Naive thymus-derived CD4-positive, alpha-beta T cell (primary cell): ENCODE measurements around the gene ASXL1. TPM values are rescaled to one million over a fixed set of nuclear protein-coding genes. Genes with fewer than 3 reads are reported as not detected.

Experiments
- ATAC-seq: fragments of 150-1000 bp; cut with Tn5 transposase; 2 replicates; pipeline ENCODE4 v1.10.0; 2021; ENCODE audit warnings: mild to moderate bottlenecking, moderate library complexity
- CTCF ChIA-PET: fragments of 350-600 bp; sonication (Branson Sonifier 250); formaldehyde crosslinking; loops from one replicate; lab custom pipeline; 2021; ENCODE audit warnings: antibody characterized with exemption; lab: Charles Lee
- POLR2A ChIA-PET: fragments of 350-600 bp; sonication (Branson Sonifier 250); formaldehyde crosslinking; loops from one replicate; lab custom pipeline; 2021; ENCODE audit warnings: antibody characterized with exemption, inconsistent platforms; lab: Charles Lee
- DNase-seq, 9 donors: peaks; one replicate each; pipeline versions ENCODE4 v3.0.0 to v3.0.0-alpha.2; 2020 to 2022; ENCODE audit warnings: mixed read lengths in 1 of 9
- H3K27ac ChIP-seq: one replicate; pipeline ENCODE4 v1.7.0; 2013; ENCODE audit warnings: mild to moderate bottlenecking, low read depth, low read length, moderate library complexity
- H3K27me3 ChIP-seq, 2 donors: one replicate each; pipeline ENCODE4 v1.7.0; 2013; ENCODE audit warnings: low read length in 2 of 2, mild to moderate bottlenecking in 2 of 2, moderate library complexity in 2 of 2; ENCODE audit not compliant: control insufficient read depth in 2 of 2, insufficient read depth in 2 of 2
- H3K36me3 ChIP-seq, 3 experiments: 1 replicate in 2 of 3; 2 replicates in 1 of 3; pipeline ENCODE4 v1.7.0; 2013; ENCODE audit warnings: low read length in 3 of 3, mild to moderate bottlenecking in 3 of 3, moderate library complexity in 1 of 3; ENCODE audit not compliant: insufficient read depth in 3 of 3, control insufficient read depth in 2 of 3
- H3K4me1 ChIP-seq, 2 donors: one replicate each; pipeline ENCODE4 v1.7.0; 2013; ENCODE audit warnings: low read length in 2 of 2, mild to moderate bottlenecking in 2 of 2, moderate library complexity in 1 of 2; ENCODE audit not compliant: control insufficient read depth in 2 of 2, insufficient read depth in 2 of 2
- H3K4me3 ChIP-seq: 2 replicates; pipeline ENCODE4 v1.7.0; 2013; ENCODE audit warnings: mild to moderate bottlenecking, low read length
- H3K9me3 ChIP-seq, 3 experiments: 1 replicate in 2 of 3; 2 replicates in 1 of 3; pipeline ENCODE4 v1.7.0; 2013; ENCODE audit warnings: low read length in 3 of 3; ENCODE audit not compliant: control insufficient read depth in 2 of 3
- H3K27ac Mint-ChIP-seq, 9 donors: one replicate each; pipeline ENCODE4 v1.8.0; 2020 to 2022; ENCODE audit warnings: mixed read lengths in 9 of 9, mild to moderate bottlenecking in 8 of 9, moderate library complexity in 5 of 9, inconsistent platforms in 2 of 9
- H3K27me3 Mint-ChIP-seq, 5 donors: one replicate each; pipeline ENCODE4 v1.8.0; 2021 to 2022; ENCODE audit warnings: mixed read lengths in 5 of 5, mild to moderate bottlenecking in 1 of 5
- H3K36me3 Mint-ChIP-seq, 5 donors: one replicate each; pipeline ENCODE4 v1.8.0; 2020 to 2022; ENCODE audit warnings: mixed read lengths in 5 of 5, mild to moderate bottlenecking in 3 of 5, inconsistent platforms in 1 of 5
- H3K4me1 Mint-ChIP-seq, 7 donors: one replicate each; pipeline ENCODE4 v1.8.0; 2020 to 2022; ENCODE audit warnings: mixed read lengths in 7 of 7, mild to moderate bottlenecking in 3 of 7, inconsistent platforms in 1 of 7
- H3K4me3 Mint-ChIP-seq, 10 donors: one replicate each; pipeline ENCODE4 v1.8.0; 2020 to 2022; ENCODE audit warnings: mild to moderate bottlenecking in 10 of 10, mixed read lengths in 10 of 10, moderate library complexity in 6 of 10, inconsistent platforms in 2 of 10
- H3K9me3 Mint-ChIP-seq, 11 donors: one replicate each; pipeline ENCODE4 v1.8.0; 2020 to 2022; ENCODE audit warnings: mixed read lengths in 11 of 11, mild to moderate bottlenecking in 4 of 11, inconsistent platforms in 1 of 11, moderate library complexity in 1 of 11
- intact Hi-C, 2 donors: fragments of 100-400 bp; cut with micrococcal nuclease; formaldehyde crosslinking; loops; one replicate each; pipeline ENCODE4 v1.15.1; 2023
- polyA plus RNA-seq, 2 donors: library from polyadenylated mRNA; unstranded; fragments of 300-500 nt; fragmentation: Illumina TruSeq; gene quantifications; one replicate each; pipeline ENCODE4 v1.2.3, GENCODE V29; 2021
- total RNA-seq, 6 experiments: library from RNA in 5 of 6; stranded (reverse) in 5 of 6; gene quantifications; 1 replicate in 5 of 6; 2 replicates in 1 of 6; pipeline ENCODE4 v1.2.3 and lab custom pipeline; 2021 to 2026

The ASXL1 gene
- total and polyA plus RNA-seq, 7 experiments from 2014 or later, result 14.7 to 200 (median 147) TPM

DNA sequence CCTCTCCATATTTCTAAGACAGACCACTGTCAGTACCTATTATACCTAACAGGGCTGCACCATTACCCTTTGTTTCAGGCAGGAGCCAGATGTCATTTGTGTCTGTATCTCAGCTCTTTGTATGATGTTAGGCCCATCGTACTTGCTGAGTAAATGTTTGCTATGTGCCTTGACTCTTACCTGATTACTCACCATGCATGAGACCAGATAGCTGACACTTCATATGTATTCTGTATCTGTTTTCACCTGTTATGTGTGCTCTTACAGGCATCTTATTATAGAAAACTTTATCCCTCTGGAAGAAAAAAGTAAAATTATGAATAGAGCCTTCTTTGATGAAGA, 31.7 kb upstream of the ASXL1 start:
- H3K9me3 ChIP-seq, result no peaks in the 10 kb centered on the region
- Mint-ChIP-seq H3K27ac (peak overlapping the region in 3 of 9 donors; percentile 3 to 37 (median 25)), H3K4me3 (no peak overlapping the region), H3K27me3 (no peaks in the 10 kb centered on the region), H3K4me1 (peaks cover 0 to under 1% (median 0%) of the 10 kb centered on the region in 7 donors), H3K36me3 (peaks cover 7 to 19% (median 13%) of the 10 kb centered on the region in 5 donors), H3K9me3 (no peaks in the 10 kb centered on the region)
- no peak overlapping the region for H3K27ac ChIP-seq
- no peak for DNase-seq
- no peak for ATAC-seq
- H3K27me3 ChIP-seq, result no peaks in the 10 kb centered on the region
- H3K36me3 ChIP-seq, result peaks cover 8 to 38% (median 11%) of the 10 kb centered on the region in 3 experiments
- ChIA-PET POLR2A (no interaction called here), CTCF (no interaction called here)
- intact Hi-C loops, result no loop called here
- no peaks in the 10 kb centered on the region for H3K4me1 ChIP-seq
- no peak overlapping the region for H3K4me3 ChIP-seq

DNA sequence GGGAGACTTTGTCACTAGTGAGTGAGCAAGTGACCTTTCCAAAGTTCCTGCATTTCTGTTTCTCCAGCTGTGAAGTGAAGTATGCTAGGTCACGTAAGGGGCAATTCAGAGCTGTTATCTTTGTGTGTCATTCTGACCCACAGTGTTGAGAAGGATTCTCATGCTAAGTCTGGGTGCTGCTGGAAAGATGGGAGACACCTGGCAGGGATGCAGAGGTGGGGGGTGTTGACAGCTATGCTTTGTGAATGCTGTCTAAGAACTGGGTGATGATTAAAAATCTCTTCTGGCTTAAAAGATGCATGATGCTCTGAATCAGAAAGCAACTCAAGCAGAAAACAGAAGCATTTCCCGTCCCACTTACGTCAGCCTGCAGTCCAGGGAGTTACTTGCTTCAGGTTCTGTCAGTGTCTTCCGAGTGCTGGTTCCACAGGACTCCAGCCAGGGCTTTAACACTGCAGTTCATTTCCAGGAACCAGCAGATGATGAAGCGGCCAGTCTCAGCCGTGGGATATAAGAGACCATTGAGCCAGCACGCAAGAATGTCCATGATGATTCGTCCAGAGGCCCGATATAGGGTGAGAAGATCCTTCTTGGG, 30.9 kb upstream of the ASXL1 start:
- ChIA-PET CTCF (no interaction called here), POLR2A (no interaction called here)
- DNase-seq (no peak), ATAC-seq (no peak)
- H3K4me1 Mint-ChIP-seq, result peaks cover 0 to 4% (median 0%) of the 10 kb centered on the region in 7 donors
- Histone ChIP-seq H3K4me3 (no peak overlapping the region), H3K4me1 (no peaks in the 10 kb centered on the region), H3K27me3 (no peaks in the 10 kb centered on the region), H3K36me3 (peaks cover 8 to 45% (median 11%) of the 10 kb centered on the region in 3 experiments), H3K27ac (no peak overlapping the region), H3K9me3 (no peaks in the 10 kb centered on the region)
- H3K4me3 Mint-ChIP-seq, result no peak overlapping the region
- peak overlapping the region in 1 of 9 donors; percentile 45 for H3K27ac Mint-ChIP-seq
- no peaks in the 10 kb centered on the region for H3K27me3 Mint-ChIP-seq
- H3K9me3 Mint-ChIP-seq, result no peaks in the 10 kb centered on the region
- H3K36me3 Mint-ChIP-seq, result peaks cover 7 to 22% (median 19%) of the 10 kb centered on the region in 5 donors
- intact Hi-C loops, result no loop called here

DNA sequence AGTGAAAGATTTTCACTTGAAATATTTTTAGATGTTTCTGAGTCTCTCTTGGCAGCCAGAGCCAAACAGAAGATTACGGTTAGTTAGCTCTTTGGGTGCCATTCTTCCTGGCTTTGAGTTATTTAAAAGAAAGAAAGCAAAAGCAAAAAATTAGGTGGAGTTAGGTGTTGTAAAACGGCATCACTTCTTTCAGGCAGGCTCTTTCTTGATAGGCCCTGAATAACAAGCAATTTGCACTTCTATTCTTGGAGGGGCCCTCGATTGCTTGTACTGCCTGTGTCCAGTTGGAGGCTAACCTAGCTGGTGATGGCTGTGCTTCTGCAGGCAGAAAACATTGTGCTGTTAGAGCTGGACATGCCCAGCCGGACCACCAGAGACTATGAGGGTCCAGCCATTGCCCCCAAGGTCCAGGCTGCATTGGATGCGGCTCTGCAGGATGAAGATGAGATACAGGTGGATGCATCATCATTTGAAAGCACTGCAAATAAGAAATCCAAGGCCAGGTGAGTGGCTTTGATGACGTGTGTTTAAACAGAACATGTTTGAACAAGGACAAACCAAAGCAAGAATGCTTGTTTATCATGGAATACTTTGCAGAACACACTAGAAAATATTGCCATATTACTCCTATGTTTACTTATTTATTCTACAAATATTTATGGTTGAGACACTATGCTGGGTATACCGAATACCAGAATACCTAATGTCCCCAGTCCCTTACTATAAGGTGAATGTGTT, 28.1 kb upstream of the ASXL1 start:
- Histone ChIP-seq H3K36me3 (peaks cover 8 to 55% (median 11%) of the 10 kb centered on the region in 3 experiments), H3K27ac (no peak overlapping the region)
- CTCF ChIA-PET, result no interaction called here

DNA sequence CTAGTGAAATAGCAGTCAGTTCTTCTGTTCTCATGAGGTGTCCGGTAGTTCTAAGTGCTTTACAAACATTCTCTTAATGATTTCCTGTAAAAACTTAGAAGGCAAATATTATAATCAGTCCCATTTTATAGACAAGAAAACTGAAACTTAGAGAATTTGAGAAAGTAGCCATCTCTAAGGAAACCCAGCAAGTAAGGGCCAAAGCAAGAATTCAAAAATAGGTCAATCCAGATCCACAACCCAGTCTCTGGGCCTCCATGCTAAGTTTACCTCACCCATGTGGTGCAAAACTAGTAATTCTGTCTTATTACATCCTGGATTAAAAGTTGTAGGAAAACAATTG, 27.6 kb upstream of the ASXL1 start:
- Histone ChIP-seq H3K27ac (no peak overlapping the region), H3K27me3 (no peaks in the 10 kb centered on the region), H3K9me3 (no peaks in the 10 kb centered on the region), H3K4me1 (peaks cover 0 to 13% of the 10 kb centered on the region in 2 donors), H3K4me3 (no peak overlapping the region), H3K36me3 (peaks cover 8 to 55% (median 11%) of the 10 kb centered on the region in 3 experiments)
- ChIA-PET POLR2A (no interaction called here), CTCF (no interaction called here)
- ATAC-seq (no peak), DNase-seq (no peak)
- H3K4me3 Mint-ChIP-seq, result no peak overlapping the region
- H3K9me3 Mint-ChIP-seq, result no peaks in the 10 kb centered on the region
- no peak overlapping the region for H3K27ac Mint-ChIP-seq
- H3K27me3 Mint-ChIP-seq, result no peaks in the 10 kb centered on the region
- peaks cover 7 to 24% (median 22%) of the 10 kb centered on the region in 5 donors for H3K36me3 Mint-ChIP-seq
- H3K4me1 Mint-ChIP-seq, result peaks cover 0 to 24% (median 0%) of the 10 kb centered on the region in 7 donors
- intact Hi-C loops, result no loop called here

More for the DNA sequence above, 28.1 kb upstream of the ASXL1 start:
- H3K27me3 ChIP-seq, result no peaks in the 10 kb centered on the region
- H3K36me3 Mint-ChIP-seq, result peaks cover 7 to 24% (median 22%) of the 10 kb centered on the region in 5 donors
- H3K4me3 Mint-ChIP-seq, result no peak overlapping the region
- peaks cover 0 to 13% of the 10 kb centered on the region in 2 donors for H3K4me1 ChIP-seq
- H3K4me1 Mint-ChIP-seq, result peaks cover 0 to 24% (median 0%) of the 10 kb centered on the region in 7 donors
- DNase-seq (no peak), ATAC-seq (no peak)
- intact Hi-C loops, result no loop called here
- no peak overlapping the region for H3K27ac Mint-ChIP-seq
- POLR2A ChIA-PET, result no interaction called here
- no peaks in the 10 kb centered on the region for H3K27me3 Mint-ChIP-seq
- no peak overlapping the region for H3K4me3 ChIP-seq
- no peaks in the 10 kb centered on the region for H3K9me3 ChIP-seq
- no peaks in the 10 kb centered on the region for H3K9me3 Mint-ChIP-seq

DNA sequence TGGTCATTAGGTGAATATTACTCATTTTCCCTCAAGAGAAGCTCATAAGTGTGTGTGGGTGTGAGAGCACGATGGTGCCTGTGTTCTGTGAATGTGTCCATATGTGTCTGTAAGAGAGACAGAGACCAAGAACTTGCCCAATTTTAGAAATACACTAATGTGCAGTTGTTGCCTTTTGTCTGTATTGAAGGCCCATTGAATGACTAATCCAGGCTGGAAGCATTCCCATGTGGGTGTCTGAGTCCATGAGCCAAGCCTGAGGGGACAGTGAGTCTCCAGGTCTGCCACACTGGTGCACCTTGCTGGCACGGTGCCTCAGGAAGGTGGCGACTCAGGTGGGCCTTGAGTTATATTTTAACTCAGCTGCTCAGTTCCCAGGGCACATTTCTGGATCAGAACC, 25.5 kb upstream of the ASXL1 start:
- Histone ChIP-seq H3K4me3 (no peak overlapping the region), H3K27ac (no peak overlapping the region), H3K27me3 (no peaks in the 10 kb centered on the region), H3K36me3 (peaks cover 8 to 36% (median 11%) of the 10 kb centered on the region in 3 experiments), H3K9me3 (no peaks in the 10 kb centered on the region), H3K4me1 (peaks cover 5 to 13% of the 10 kb centered on the region in 2 donors)
- Mint-ChIP-seq H3K36me3 (peaks cover 0 to 20% (median 9%) of the 10 kb centered on the region in 5 donors), H3K4me3 (no peak overlapping the region), H3K4me1 (peaks cover 4 to 28% (median 7%) of the 10 kb centered on the region in 7 donors), H3K27me3 (no peaks in the 10 kb centered on the region), H3K9me3 (no peaks in the 10 kb centered on the region), H3K27ac (peak overlapping the region in 3 of 9 donors; percentile 46 to 60 (median 46))
- POLR2A ChIA-PET, result no interaction called here
- no peak for ATAC-seq
- intact Hi-C loops, result no loop called here
- CTCF ChIA-PET, result interaction anchor here (1.1 kb wide), 1 partner anchor 190 kb away, joined by 3 read pairs; no protein-coding TSS in a partner anchor
- DNase-seq, result no peak

DNA sequence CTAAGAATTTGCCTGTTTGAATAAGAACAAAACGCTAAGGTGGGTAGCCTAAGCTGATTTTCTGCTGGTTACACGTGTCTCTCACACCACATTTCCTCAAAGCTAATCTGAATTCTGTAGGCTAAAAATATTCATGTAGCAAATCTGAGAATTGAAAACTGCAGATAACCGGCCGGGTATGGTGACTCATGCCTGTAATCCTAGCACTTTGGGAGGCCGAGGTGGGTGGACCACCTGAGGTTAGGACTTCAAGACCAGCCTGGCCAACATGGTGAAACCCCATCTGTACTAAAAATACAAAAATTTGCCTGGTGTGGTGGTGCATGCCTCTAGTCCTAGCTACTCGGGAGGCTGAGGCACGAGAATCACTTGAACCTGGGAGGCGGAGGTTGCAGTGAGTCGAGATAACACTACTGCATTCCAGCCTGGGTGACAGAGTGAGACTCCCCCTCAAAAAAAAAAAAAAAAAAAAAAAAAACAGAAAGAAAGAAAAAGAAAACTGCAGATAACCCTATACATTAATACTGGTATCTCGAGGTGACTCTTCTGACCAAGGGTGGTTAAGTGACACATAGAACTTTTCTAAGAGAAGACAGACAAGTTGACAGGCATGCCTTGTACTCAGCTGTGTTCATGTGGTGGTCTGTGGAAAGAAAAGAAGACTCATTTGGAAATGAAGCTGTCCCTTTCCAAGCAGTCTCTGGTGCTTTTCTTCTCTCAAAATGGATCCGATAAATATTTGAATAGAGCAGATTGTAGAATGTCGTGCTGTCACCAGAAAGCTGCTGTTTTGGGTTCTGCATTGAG, 24.7 kb upstream of the ASXL1 start:
- no peaks in the 10 kb centered on the region for H3K9me3 ChIP-seq
- H3K27me3 ChIP-seq, result no peaks in the 10 kb centered on the region
- H3K36me3 Mint-ChIP-seq, result peaks cover 0 to 20% (median 9%) of the 10 kb centered on the region in 5 donors
- no peaks in the 10 kb centered on the region for H3K9me3 Mint-ChIP-seq
- intact Hi-C loops, result no loop called here
- no peak for ATAC-seq
- H3K27ac ChIP-seq, result no peak overlapping the region
- peaks cover 8 to 36% (median 11%) of the 10 kb centered on the region in 3 experiments for H3K36me3 ChIP-seq
- H3K27me3 Mint-ChIP-seq, result no peaks in the 10 kb centered on the region
- H3K4me1 Mint-ChIP-seq, result peaks cover 4 to 28% (median 7%) of the 10 kb centered on the region in 7 donors
- peaks cover 5 to 13% of the 10 kb centered on the region in 2 donors for H3K4me1 ChIP-seq
- DNase-seq, result peak in 1 of 9 donors; percentile 58
- ChIA-PET CTCF (interaction anchor here (0.6 kb wide), 1 partner anchor 439 kb away, joined by 4 read pairs; no protein-coding TSS in a partner anchor), POLR2A (interaction anchor here (0.8 kb wide), 1 partner anchor 143 kb away, joined by 3 read pairs; no protein-coding TSS in a partner anchor)
- peak overlapping the region in 1 of 10 donors; percentile 42 for H3K4me3 Mint-ChIP-seq
- H3K4me3 ChIP-seq, result no peak overlapping the region
- peak overlapping the region in 2 of 9 donors; percentile 17 to 73 for H3K27ac Mint-ChIP-seq
